HepG2 (cell line): ENCODE data around the gene GPC6. TPM values are rescaled to one million over a fixed set of nuclear protein-coding genes. Genes with fewer than 3 reads are reported as not detected.

Experiments
- ATAC-seq: fragments of 200-7000 bp; cut with Tn5 transposase; 3 replicates; pipeline ENCODE4 v1.9.1; 2020; ENCODE audit warnings: mild to moderate bottlenecking, moderate library complexity
- BruUV-seq: library from RNA; stranded (reverse); fragments of 400-500 nt; replicated peaks from 2 replicates; lab custom pipeline; 2021; lab: Mats Ljungman, UMichigan
- CTCF ChIA-PET: fragments of 300-600 bp; formaldehyde crosslinking; extraction: SDS; loops from one replicate; lab custom pipeline; 2021; ENCODE audit warnings: low total read pairs, inconsistent platforms, low intra/inter-chr PET ratio; lab: Yijun Ruan, JAX
- POLR2A ChIA-PET: fragments of 350-600 bp; sonication (Branson Sonifier 250); formaldehyde crosslinking; loops from one replicate; lab custom pipeline; 2020; ENCODE audit warnings: antibody characterized with exemption, inconsistent platforms; lab: Yijun Ruan, JAX
- DNase-seq: peaks from one replicate; pipeline ENCODE4 v3.0.0-alpha.2; 2015; ENCODE audit warnings: low spot score
- FAIRE-seq: peaks from 3 replicates; lab custom pipeline; 2011; peaks lifted over from hg19 to GRCh38; lab: Jason Lieb, UNC
- H2AFZ ChIP-seq: one replicate; pipeline ENCODE4 v1.6.1; 2011; ENCODE audit warnings: low read length, inconsistent platforms
- H3K27ac ChIP-seq: fragments of 300-600 bp; 3 replicates; pipeline ENCODE4 v1.8.0; 2011; ENCODE audit warnings: mixed run types, mild to moderate bottlenecking, mixed read lengths, low read length, inconsistent platforms; ENCODE audit not compliant: insufficient read depth; ENCODE audit errors: extremely low read length
- H3K27me3 ChIP-seq, 2 experiments: fragments of 200-600 bp in 1 of 2; 2 replicates in 1 of 2; 3 replicates in 1 of 2; pipeline versions ENCODE4 v1.6.0 to v1.8.0; 2011; ENCODE audit warnings: low read length in 2 of 2, mild to moderate bottlenecking in 2 of 2, moderate library complexity in 2 of 2, inconsistent platforms in 1 of 2; ENCODE audit not compliant: insufficient read depth in 2 of 2, control insufficient read depth in 1 of 2
- H3K36me3 ChIP-seq, 2 experiments: fragments of 200-600 bp in 1 of 2; replicated peaks in 1 of 2; 2 replicates in 1 of 2; 3 replicates in 1 of 2; pipeline versions ENCODE4 v1.5.1 to v1.8.0; 2011; ENCODE audit warnings: low read length in 2 of 2, inconsistent platforms in 1 of 2; ENCODE audit not compliant: insufficient read depth in 2 of 2, control insufficient read depth in 1 of 2
- H3K4me1 ChIP-seq: 2 replicates; pipeline ENCODE4 v1.5.1; 2012; ENCODE audit warnings: low read length, inconsistent platforms; ENCODE audit not compliant: insufficient read depth
- H3K4me2 ChIP-seq: 2 replicates; pipeline ENCODE4 v1.6.0; 2011; ENCODE audit warnings: low read depth, low read length, inconsistent platforms
- H3K4me3 ChIP-seq, 3 experiments: fragments of 200-600 bp in 1 of 3; sonication (generic), shearing (Covaris generic) in 1 of 3; replicated peaks in 1 of 3; 2 replicates each; pipeline ENCODE4 v1.5.1; 2011 to 2016; ENCODE audit warnings: low read length in 3 of 3, inconsistent platforms in 2 of 3, low read depth in 2 of 3, mild to moderate bottlenecking in 2 of 3, control low read depth in 1 of 3, mixed read lengths in 1 of 3; ENCODE audit not compliant: insufficient read depth in 1 of 3
- H3K79me2 ChIP-seq: one replicate; pipeline ENCODE4 v1.6.1; 2011; ENCODE audit warnings: low read length, inconsistent platforms; ENCODE audit not compliant: insufficient read depth
- H3K9ac ChIP-seq: 2 replicates; pipeline ENCODE4 v1.6.0; 2011; ENCODE audit warnings: mild to moderate bottlenecking, low read depth, low read length, inconsistent platforms; ENCODE audit not compliant: insufficient read depth
- H3K9me3 ChIP-seq: 2 replicates; pipeline ENCODE4 v1.5.1; 2012; ENCODE audit warnings: mild to moderate bottlenecking, low read length
- H4K20me1 ChIP-seq: 2 replicates; pipeline ENCODE4 v1.6.0; 2011; ENCODE audit warnings: inconsistent platforms, mild to moderate bottlenecking, low read length, moderate library complexity; ENCODE audit not compliant: insufficient read depth
- CBX1 ChIP-seq: IDR thresholded peaks from one replicate; pipeline ENCODE4 v1.6.1; 2016; ENCODE audit warnings: antibody characterized with exemption, low read depth
- FOXA1 ChIP-seq, 2 experiments: fragments of 450-650 bp in 1 of 2; sonication (generic) in 1 of 2; formaldehyde crosslinking in 1 of 2; IDR thresholded peaks; 2 replicates each; pipeline versions ENCODE4 v1.4.0 to v1.6.1; 2016 to 2020; ENCODE audit warnings: missing genetic modification reagents in 1 of 2
- FOXP1 ChIP-seq, 2 experiments: fragments of 450-650 bp in 1 of 2; IDR thresholded peaks; 2 replicates each; pipeline ENCODE4 v1.6.1; 2017 to 2018; ENCODE audit warnings: antibody characterized with exemption in 1 of 2
- FOXP4 ChIP-seq: sonication (generic); formaldehyde crosslinking; IDR thresholded peaks from 2 replicates; pipeline ENCODE4 v1.4.0; 2020; ENCODE audit warnings: missing genetic modification reagents
- SKI ChIP-seq: fragments of 450-650 bp; IDR thresholded peaks from one replicate; pipeline ENCODE4 v1.6.1; 2018; ENCODE audit warnings: mild to moderate bottlenecking; ENCODE audit not compliant: partially characterized antibody
- SMC3 ChIP-seq: IDR thresholded peaks from 2 replicates; pipeline ENCODE4 v1.6.1; 2011; ENCODE audit warnings: low read length, improper control_type of control experiment
- STAG1 ChIP-seq: sonication (generic); formaldehyde crosslinking; IDR thresholded peaks from 2 replicates; pipeline ENCODE4 v1.4.0; 2020; ENCODE audit warnings: missing genetic modification reagents
- SYNCRIP ChIP-seq: fragments of 200-400 bp; formaldehyde crosslinking; IDR thresholded peaks from 2 replicates; pipeline ENCODE4 v1.6.1; 2018; ENCODE audit warnings: mild to moderate bottlenecking, low read depth, low read length; ENCODE audit not compliant: insufficient read depth
- ZNF17 ChIP-seq: sonication (generic); formaldehyde crosslinking; IDR thresholded peaks from 2 replicates; pipeline ENCODE4 v1.5.0; 2020; ENCODE audit warnings: mild to moderate bottlenecking, missing genetic modification reagents
- ZNF275 ChIP-seq: sonication (generic); formaldehyde crosslinking; IDR thresholded peaks from 2 replicates; pipeline ENCODE4 v1.8.0; 2022; ENCODE audit warnings: missing genetic modification reagents, mild to moderate bottlenecking, inconsistent platforms, borderline replicate concordance
- ZNF710 ChIP-seq: sonication (generic); formaldehyde crosslinking; IDR thresholded peaks from 2 replicates; pipeline ENCODE4 v1.5.0; 2020; ENCODE audit warnings: mild to moderate bottlenecking, missing genetic modification reagents, borderline replicate concordance
- ZNF780A ChIP-seq: sonication (generic); formaldehyde crosslinking; IDR thresholded peaks from 2 replicates; pipeline ENCODE4 v1.8.0; 2022; ENCODE audit warnings: mild to moderate bottlenecking, missing genetic modification reagents, moderate library complexity
- in situ Hi-C: cut with HindIII; loops from 2 replicates; pipeline ENCODE4 v1.10.0; 2017; ENCODE audit warnings: low pct_unique_long_range_greater_than_20kb; ENCODE audit not compliant: extremely low pct_ligation_motif_present
- intact Hi-C: fragments of 100-400 bp; cut with micrococcal nuclease; formaldehyde crosslinking; loops from one replicate; pipeline ENCODE4 v1.10.0; 2022; ENCODE audit not compliant: unreplicated experiment
- polyA plus RNA-seq, 8 experiments: library from polyadenylated mRNA; depleted of rRNA in 3 of 8; stranded (reverse) in 7 of 8; unstranded in 1 of 8; fragments of >200 nt; fragmentation: Illumina TruSeq in 4 of 8; extraction: Trizol in 4 of 8; gene quantifications; 2 replicates each; pipeline versions ENCODE4 v1.2.1 to v1.2.3, GENCODE V29; 2011 to 2016; ENCODE audit warnings: low read depth in 4 of 8, missing spikeins in 1 of 8, mixed read lengths in 1 of 8; ENCODE audit not compliant: insufficient read depth in 1 of 8
- total RNA-seq, 5 experiments: library from RNA; depleted of rRNA; stranded (reverse); fragments of >200 nt; fragmentation: Illumina TruSeq; extraction: Trizol; gene quantifications; 2 replicates each; pipeline ENCODE4 v1.2.3, GENCODE V29; 2016; ENCODE audit warnings: low read depth in 1 of 5

GPC6 gene
- total and polyA plus RNA-seq, 2 of the 13 experiments (the other 11 are each of a cell fraction or from before 2014, with no cell fraction given): 24.5 to 33.9 TPM

- TF ChIP-seq SYNCRIP (no peak), ZNF17 (CRISPR knock-in tag) (no peak), ZNF780A (CRISPR knock-in tag) (no peak), ZNF710 (CRISPR knock-in tag) (no peak), STAG1 (peak; percentile 64), SMC3 (peak; percentile 46; the same call in 1 of the 2 replicates)
- TF ChIP-seq, all 625 proteins: peak for 5
Measured at GRCh38 chr13:94435604-94436226, 1209.1 kb downstream of the GPC6 start (continued).

- Histone ChIP-seq H3K4me3 (no peak overlapping the region), H3K27me3 (no peaks in the 10 kb centered on the region), H3K79me2 (no peaks in the 10 kb centered on the region), H3K4me1 (no peaks in the 10 kb centered on the region), H2AFZ (no peak overlapping the region), H4K20me1 (no peaks in the 10 kb centered on the region), H3K9ac (no peak overlapping the region), H3K27ac (no peak overlapping the region), H3K4me2 (no peak overlapping the region), H3K36me3 (no peaks in the 10 kb centered on the region), H3K9me3 (no peaks in the 10 kb centered on the region)
- ATAC-seq: peak; percentile 46; the same call in 1 of the 3 replicates
- intact Hi-C loops (no loop called here), in situ Hi-C loops (no loop called here)
- DNase-seq: no peak
- BruUV-seq: no TSS peak
- ChIA-PET POLR2A (no interaction called here), CTCF (no interaction called here)
- peak; percentile 22 for TF ChIP-seq SKI
- no peak for TF ChIP-seq FOXP1 (IDR thresholded peaks at IDR 0.05)
- peak; percentile 66 for TF ChIP-seq FOXP1 (CRISPR knock-in tag; IDR thresholded peaks at IDR 0.05)
- no peak for TF ChIP-seq CBX1
- no peak for TF ChIP-seq ZNF275 (CRISPR knock-in tag)
- TF ChIP-seq FOXA1 (IDR thresholded peaks at IDR 0.05): peak; percentile 73
- no peak for TF ChIP-seq FOXA1 (CRISPR knock-in tag; IDR thresholded peaks at IDR 0.05)
- TF ChIP-seq FOXP4 (CRISPR knock-in tag): 0 out of 2 replicates have a peak, but pooled peaks have one; percentile 19
- no peak for FAIRE-seq
Measured at GRCh38 chr13:94444826-94445225, 1218.2 kb downstream of the GPC6 start.
